ENCODE data around the gene JSRP1.

JSRP1 gene

DNA sequence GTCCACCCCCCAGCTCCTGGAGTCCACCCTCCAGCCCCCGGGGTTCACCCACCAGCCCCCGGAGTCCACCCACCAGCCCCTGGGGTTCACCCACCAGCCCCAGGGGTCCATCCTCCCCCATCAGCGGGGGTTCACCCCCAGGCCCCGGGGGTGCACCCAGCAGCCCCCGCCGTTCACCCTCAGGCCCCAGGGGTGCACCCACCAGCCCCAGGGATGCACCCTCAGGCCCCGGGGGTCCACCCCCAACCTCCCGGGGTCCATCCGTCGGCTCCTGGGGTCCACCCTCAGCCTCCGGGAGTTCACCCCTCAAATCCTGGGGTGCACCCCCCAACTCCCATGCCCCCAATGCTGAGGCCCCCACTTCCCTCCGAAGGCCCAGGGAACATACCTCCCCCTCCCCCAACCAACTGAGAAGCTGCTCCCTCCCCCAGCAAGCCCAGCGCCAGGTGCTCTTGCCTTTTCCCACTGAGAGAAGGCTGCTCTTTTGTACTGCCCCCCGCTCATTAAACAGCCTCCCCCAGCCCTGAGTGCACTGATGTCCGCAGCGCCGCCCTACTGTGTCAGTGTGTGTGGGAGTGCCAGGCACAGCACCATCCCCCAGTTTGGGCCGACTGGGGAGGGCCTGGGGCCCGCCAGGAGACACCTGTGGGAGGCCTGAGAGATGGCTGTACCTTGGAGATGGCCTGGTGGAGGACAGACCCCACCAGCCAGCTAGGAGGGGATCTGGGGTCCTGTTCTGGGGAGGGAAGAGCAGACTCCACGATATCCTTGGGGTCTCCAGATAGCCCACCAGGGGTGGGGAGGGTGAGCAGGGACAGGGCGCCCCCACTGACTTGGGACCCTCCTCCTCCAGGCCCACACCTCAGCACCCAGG, 7.8 kb downstream of the JSRP1 start:
- Histone ChIP-seq H3K36me3 (ENCODE audit: control insufficient read depth, insufficient read depth, low read length) (peaks cover 48% of the 10 kb centered on the region), H3K9ac (ENCODE audit: low read length) (no peak overlapping the region), H3K4me1 (ENCODE audit: control insufficient read depth, insufficient read depth, low read length) (no peaks in the 10 kb centered on the region; the same call in 1 of the 2 replicates), H3K27ac (ENCODE audit: low read depth, low read length) (no peak overlapping the region), H3K9me3 (ENCODE audit: control insufficient read depth, insufficient read depth, low read depth, low read length) (no peaks in the 10 kb centered on the region), H3K4me3 (ENCODE audit: low read depth, low read length) (no peak overlapping the region), H3K27me3 (ENCODE audit: control insufficient read depth, insufficient read depth, low read length) (peaks cover 19% of the 10 kb centered on the region)

DNA sequence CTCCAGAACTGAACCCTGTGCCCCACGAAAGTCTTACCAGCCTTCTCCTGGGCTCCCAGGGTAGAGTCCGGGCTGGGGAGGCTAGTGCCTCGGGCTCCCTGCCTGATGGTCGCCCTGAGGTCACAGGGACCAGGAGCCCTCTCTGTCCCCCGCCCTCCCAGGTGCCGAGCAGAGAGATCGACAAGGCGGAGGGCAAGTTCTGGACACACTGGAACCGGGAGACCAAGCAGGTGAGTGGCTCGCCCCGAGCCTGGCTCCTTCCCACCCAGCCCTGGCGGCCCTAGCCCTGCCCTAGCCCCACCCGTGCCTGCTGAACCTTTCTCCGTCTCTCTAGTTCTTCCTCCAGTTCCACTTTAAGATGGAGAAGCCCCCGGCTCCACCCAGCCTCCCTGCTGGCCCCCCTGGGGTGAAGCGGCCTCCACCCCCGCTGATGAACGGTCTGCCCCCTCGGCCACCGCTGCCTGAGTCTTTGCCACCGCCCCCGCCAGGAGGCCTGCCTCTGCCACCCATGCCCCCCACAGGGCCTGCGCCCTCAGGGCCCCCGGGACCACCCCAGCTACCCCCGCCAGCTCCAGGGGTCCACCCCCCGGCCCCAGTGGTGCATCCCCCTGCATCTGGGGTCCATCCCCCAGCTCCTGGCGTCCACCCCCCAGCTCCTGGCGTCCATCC, 8.7 kb downstream of the JSRP1 start:
- Histone ChIP-seq H3K36me3 (ENCODE audit: control insufficient read depth, insufficient read depth, low read length) (peaks cover 56% of the 10 kb centered on the region), H3K27me3 (ENCODE audit: control insufficient read depth, insufficient read depth, low read length) (peaks cover 11% of the 10 kb centered on the region), H3K9ac (ENCODE audit: low read length) (no peak overlapping the region), H3K9me3 (ENCODE audit: control insufficient read depth, insufficient read depth, low read depth, low read length) (no peaks in the 10 kb centered on the region), H3K4me3 (ENCODE audit: low read depth, low read length) (no peak overlapping the region), H3K27ac (ENCODE audit: low read depth, low read length) (no peak overlapping the region), H3K4me1 (ENCODE audit: control insufficient read depth, insufficient read depth, low read length) (no peaks in the 10 kb centered on the region)

DNA sequence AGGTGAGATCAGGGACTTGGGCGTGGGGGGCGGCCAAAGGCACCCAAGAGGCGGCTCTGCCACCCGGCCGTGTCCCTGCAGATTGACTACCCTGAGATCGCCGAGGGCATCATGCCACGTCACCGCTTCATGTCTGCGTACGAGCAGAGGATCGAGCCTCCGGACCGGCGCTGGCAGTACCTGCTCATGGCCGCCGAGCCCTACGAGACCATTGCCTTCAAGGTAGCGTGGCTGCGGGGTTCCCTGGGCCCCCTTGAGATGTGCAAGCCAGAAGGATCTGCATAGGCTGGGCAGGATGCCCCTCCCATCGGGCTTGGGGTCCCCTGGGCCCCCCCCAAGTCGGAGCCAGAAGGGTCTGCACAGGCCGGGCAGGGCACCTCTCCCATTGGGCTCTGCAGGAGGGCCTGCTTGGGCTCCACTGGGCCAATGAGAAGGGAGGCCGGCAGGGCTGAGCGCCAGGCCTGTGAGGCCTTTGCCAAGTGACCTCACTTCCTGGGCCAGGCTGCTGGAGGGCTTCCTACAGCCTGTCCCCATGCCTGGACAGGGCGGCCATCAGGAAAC, 9.3 kb downstream of the JSRP1 start:
- Histone ChIP-seq H3K27me3 (ENCODE audit: control insufficient read depth, insufficient read depth, low read length) (peaks cover 4% of the 10 kb centered on the region; the same call in 1 of the 2 replicates), H3K9ac (ENCODE audit: low read length) (no peak overlapping the region), H3K4me3 (ENCODE audit: low read depth, low read length) (no peak overlapping the region), H3K36me3 (ENCODE audit: control insufficient read depth, insufficient read depth, low read length) (peaks cover 63% of the 10 kb centered on the region), H3K4me1 (ENCODE audit: control insufficient read depth, insufficient read depth, low read length) (0 out of 2 replicates have a peak, but pooled peaks cover 2% of the 10 kb centered on the region), H3K27ac (ENCODE audit: low read depth, low read length) (no peak overlapping the region), H3K9me3 (ENCODE audit: control insufficient read depth, insufficient read depth, low read depth, low read length) (no peaks in the 10 kb centered on the region)

DNA sequence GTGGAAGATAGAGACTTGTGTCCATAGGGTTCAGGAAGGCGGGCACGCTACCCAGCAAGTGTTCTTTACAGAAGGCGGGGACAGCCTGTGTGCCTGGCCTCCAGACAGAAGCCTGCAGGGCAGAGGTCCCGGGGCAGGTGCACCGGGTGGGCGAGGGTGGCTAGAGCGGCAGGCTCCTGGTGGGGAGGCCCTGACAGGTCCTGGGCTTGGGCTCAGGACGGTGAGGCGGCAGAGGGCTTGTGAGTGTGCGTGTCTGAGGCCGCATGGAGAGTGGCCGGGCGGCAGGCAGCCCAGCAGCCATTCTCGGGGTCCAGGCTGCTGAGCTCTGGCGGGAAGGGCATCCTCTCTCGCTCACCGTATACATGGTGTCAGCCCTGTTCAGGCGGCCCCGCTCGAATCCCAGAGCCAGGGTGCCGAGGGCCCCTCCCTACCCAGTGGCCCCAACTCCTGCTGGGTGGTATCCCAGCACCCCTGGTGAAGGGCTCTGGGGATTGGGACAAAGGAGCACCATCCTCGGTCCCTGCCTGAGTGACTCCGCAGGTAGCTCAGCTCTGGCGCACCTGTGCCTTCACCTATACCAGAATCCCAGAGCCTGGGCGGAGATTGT, 10.1 kb downstream of the JSRP1 start:
- no peak overlapping the region for H3K9ac ChIP-seq (ENCODE audit: low read length)
- no peak overlapping the region for H3K4me3 ChIP-seq (ENCODE audit: low read depth, low read length)
- H3K9me3 ChIP-seq (ENCODE audit: control insufficient read depth, insufficient read depth, low read depth, low read length), result no peaks in the 10 kb centered on the region
- peaks cover 4% of the 10 kb centered on the region for H3K4me1 ChIP-seq (ENCODE audit: control insufficient read depth, insufficient read depth, low read length)
- H3K27me3 ChIP-seq (ENCODE audit: control insufficient read depth, insufficient read depth, low read length), result no peaks in the 10 kb centered on the region; the same call in 1 of the 2 replicates
- H3K36me3 ChIP-seq (ENCODE audit: control insufficient read depth, insufficient read depth, low read length), result peaks cover 70% of the 10 kb centered on the region
- no peak overlapping the region for H3K27ac ChIP-seq (ENCODE audit: low read depth, low read length)

DNA sequence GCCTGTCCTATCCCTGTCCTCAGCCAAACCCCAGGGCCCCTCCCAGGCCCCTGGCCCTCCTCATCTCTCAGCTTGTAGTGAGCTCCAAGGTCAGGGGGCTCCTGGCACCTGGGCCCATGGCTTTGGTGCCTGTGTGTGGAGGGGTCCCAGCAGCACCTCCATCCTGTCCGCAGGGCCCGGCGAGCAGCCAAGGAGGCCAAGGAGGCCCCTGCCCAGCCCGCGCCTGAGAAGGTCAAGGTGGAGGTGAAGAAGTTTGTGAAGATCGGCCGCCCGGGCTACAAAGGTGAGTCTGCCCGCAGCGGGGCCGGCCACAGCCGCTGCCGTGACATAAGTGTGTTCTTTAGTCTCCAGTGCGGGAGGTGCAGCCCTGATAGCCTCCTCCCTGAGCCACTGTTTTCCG, 10.9 kb downstream of the JSRP1 start:
- H3K9ac ChIP-seq (ENCODE audit: low read length), result no peak overlapping the region
- H3K27me3 ChIP-seq (ENCODE audit: control insufficient read depth, insufficient read depth, low read length), result no peaks in the 10 kb centered on the region
- peaks cover 76% of the 10 kb centered on the region for H3K36me3 ChIP-seq (ENCODE audit: control insufficient read depth, insufficient read depth, low read length)
- H3K27ac ChIP-seq (ENCODE audit: low read depth, low read length), result no peak overlapping the region
- no peaks in the 10 kb centered on the region for H3K9me3 ChIP-seq (ENCODE audit: control insufficient read depth, insufficient read depth, low read depth, low read length)
- H3K4me3 ChIP-seq (ENCODE audit: low read depth, low read length), result no peak overlapping the region
- peaks cover 12% of the 10 kb centered on the region for H3K4me1 ChIP-seq (ENCODE audit: control insufficient read depth, insufficient read depth, low read length)

DNA sequence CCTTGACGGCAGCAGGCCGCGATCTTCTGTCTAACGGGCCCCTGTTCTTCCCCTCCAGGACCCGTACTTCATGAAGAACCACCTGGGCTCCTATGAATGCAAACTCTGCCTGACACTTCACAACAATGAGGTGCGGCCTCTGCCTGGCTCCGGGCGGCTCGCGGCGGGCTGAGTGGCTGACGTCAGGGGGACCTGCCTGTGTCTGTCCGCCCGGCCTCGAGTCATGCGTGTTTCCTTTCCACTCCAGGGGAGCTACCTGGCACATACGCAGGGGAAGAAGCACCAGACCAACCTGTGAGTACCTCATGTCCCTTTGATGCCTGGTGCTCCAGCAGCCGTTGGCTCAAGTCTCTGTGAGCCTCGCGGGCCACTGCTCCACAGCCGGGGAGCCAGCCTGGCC, 11.7 kb downstream of the JSRP1 start:
- H3K4me3 ChIP-seq (ENCODE audit: low read depth, low read length), result no peak overlapping the region
- H3K36me3 ChIP-seq (ENCODE audit: control insufficient read depth, insufficient read depth, low read length), result peaks cover 76% of the 10 kb centered on the region
- H3K4me1 ChIP-seq (ENCODE audit: control insufficient read depth, insufficient read depth, low read length), result peaks cover 20% of the 10 kb centered on the region
- no peak overlapping the region for H3K27ac ChIP-seq (ENCODE audit: low read depth, low read length)
- H3K9me3 ChIP-seq (ENCODE audit: control insufficient read depth, insufficient read depth, low read depth, low read length), result no peaks in the 10 kb centered on the region
- no peaks in the 10 kb centered on the region for H3K27me3 ChIP-seq (ENCODE audit: control insufficient read depth, insufficient read depth, low read length)
- H3K9ac ChIP-seq (ENCODE audit: low read length), result no peak overlapping the region

DNA sequence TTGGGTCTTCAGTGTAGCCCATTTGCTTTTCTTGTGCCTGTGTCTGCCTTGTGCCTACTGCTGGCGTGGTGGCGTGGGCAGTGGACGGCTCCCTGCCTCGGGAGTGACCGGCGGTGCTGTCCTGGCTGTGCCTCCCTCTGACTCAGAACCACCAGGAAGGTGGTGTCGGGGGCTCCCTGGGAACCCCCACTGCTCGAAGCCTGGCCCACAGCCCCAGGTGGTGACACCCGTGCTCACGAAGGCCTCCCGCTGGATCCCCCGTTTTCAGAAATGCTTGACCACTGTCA, 12.1 kb downstream of the JSRP1 start:
- H3K27ac ChIP-seq (ENCODE audit: low read depth, low read length), result no peak overlapping the region
- no peaks in the 10 kb centered on the region for H3K27me3 ChIP-seq (ENCODE audit: control insufficient read depth, insufficient read depth, low read length)
- no peak overlapping the region for H3K9ac ChIP-seq (ENCODE audit: low read length)
- H3K4me1 ChIP-seq (ENCODE audit: control insufficient read depth, insufficient read depth, low read length), result peaks cover 23% of the 10 kb centered on the region
- H3K9me3 ChIP-seq (ENCODE audit: control insufficient read depth, insufficient read depth, low read depth, low read length), result no peaks in the 10 kb centered on the region
- peaks cover 76% of the 10 kb centered on the region for H3K36me3 ChIP-seq (ENCODE audit: control insufficient read depth, insufficient read depth, low read length)
- no peak overlapping the region for H3K4me3 ChIP-seq (ENCODE audit: low read depth, low read length)

DNA sequence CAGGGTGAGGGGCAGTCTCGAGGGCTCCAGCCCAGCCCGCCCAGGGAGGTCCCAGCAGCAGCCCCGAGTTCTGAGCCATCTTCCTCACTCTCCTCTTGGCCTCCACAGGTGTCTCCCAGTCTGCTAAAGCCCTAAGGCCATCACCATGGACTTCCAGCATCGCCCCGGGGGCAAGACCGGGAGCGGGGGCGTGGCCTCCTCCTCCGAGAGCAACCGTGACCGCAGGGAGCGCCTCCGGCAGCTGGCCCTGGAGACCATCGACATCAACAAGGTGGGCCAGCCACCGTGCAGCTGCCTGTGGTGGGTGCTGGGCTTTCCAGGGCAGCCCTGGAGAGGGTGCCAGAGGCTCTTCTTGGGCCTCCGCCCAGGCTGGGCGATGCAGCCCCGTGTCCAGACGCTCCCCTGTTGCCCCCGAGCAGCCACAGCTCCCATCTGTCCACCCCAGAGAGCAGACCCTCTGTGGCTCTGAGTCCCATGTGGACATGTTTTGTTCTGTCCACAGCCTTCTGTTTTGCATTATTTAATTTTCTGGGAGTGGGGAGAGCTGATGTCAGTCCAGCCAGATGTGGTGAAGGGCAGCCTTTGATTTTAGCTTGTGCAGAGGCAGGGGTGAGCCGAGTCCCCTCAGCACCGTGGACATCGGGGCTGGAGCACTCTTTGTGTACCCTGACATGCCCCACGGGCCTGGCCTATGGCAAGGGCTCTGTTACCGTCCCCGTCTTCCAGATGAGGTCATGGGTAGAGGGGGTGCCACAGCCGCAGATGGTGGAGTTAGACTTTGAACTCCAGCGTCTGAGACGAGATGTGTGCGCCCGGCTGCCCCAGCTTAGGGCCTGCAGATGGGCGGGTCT, 12.7 kb downstream of the JSRP1 start:
- peaks cover 75% of the 10 kb centered on the region for H3K36me3 ChIP-seq (ENCODE audit: control insufficient read depth, insufficient read depth, low read length)
- peak overlapping the region; percentile 12 for H3K9ac ChIP-seq (ENCODE audit: low read length)
- no peak overlapping the region for H3K27ac ChIP-seq (ENCODE audit: low read depth, low read length)
- H3K4me3 ChIP-seq (ENCODE audit: low read depth, low read length), result no peak overlapping the region
- H3K4me1 ChIP-seq (ENCODE audit: control insufficient read depth, insufficient read depth, low read length), result peaks cover 23% of the 10 kb centered on the region
- H3K9me3 ChIP-seq (ENCODE audit: control insufficient read depth, insufficient read depth, low read depth, low read length), result no peaks in the 10 kb centered on the region
- no peaks in the 10 kb centered on the region for H3K27me3 ChIP-seq (ENCODE audit: control insufficient read depth, insufficient read depth, low read length)

DNA sequence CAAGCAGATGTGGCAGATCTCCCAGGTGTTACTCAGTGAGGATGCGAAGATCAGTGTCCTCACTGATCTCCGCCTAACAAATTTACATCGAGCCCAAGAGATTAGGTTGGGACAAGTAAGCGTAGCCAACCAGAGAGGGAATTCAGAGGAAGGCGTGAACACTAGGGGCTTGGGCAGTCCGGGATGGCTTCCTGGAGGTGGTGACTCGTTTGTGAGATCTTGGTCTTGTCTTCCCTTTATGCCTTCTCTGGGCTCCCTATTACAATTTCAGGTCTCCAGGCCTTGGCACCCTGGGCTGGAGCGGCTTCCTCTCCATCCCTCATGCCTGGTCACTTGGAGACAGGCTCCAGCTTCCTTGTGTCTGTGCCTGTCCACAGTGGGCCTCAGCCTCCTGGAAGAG, 13.4 kb downstream of the JSRP1 start:
- Histone ChIP-seq H3K4me1 (ENCODE audit: control insufficient read depth, insufficient read depth, low read length) (peaks cover 28% of the 10 kb centered on the region), H3K27ac (ENCODE audit: low read depth, low read length) (no peak overlapping the region), H3K9me3 (ENCODE audit: control insufficient read depth, insufficient read depth, low read depth, low read length) (no peaks in the 10 kb centered on the region), H3K4me3 (ENCODE audit: low read depth, low read length) (no peak overlapping the region), H3K36me3 (ENCODE audit: control insufficient read depth, insufficient read depth, low read length) (peaks cover 77% of the 10 kb centered on the region), H3K9ac (ENCODE audit: low read length) (no peak overlapping the region), H3K27me3 (ENCODE audit: control insufficient read depth, insufficient read depth, low read length) (no peaks in the 10 kb centered on the region)

DNA sequence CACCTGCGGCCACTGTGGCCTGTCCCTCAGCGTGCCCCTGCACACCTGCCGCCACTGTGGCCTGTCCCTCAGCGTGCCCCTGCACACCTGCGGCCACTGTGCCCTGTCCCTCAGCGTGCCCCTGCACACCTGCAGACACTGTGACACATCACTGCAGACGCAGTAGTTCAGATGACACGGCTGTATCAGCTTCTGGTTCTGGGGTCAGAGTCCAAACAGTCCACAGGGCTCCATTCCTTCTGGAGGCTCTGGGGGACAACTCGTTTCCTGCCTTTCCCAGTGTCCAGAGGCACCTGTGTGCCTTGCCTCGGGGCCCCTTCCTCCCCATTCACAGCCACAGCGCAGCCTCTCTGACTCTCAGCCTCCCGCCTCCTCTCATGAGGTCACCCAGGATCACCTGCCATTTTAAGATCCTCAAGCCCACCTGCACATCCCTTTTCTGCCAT, 14.1 kb downstream of the JSRP1 start:
- peaks cover 73% of the 10 kb centered on the region for H3K36me3 ChIP-seq (ENCODE audit: control insufficient read depth, insufficient read depth, low read length)
- H3K27me3 ChIP-seq (ENCODE audit: control insufficient read depth, insufficient read depth, low read length), result no peaks in the 10 kb centered on the region
- no peaks in the 10 kb centered on the region for H3K9me3 ChIP-seq (ENCODE audit: control insufficient read depth, insufficient read depth, low read depth, low read length)
- peaks cover 30% of the 10 kb centered on the region for H3K4me1 ChIP-seq (ENCODE audit: control insufficient read depth, insufficient read depth, low read length)
- no peak overlapping the region for H3K4me3 ChIP-seq (ENCODE audit: low read depth, low read length)
- peak overlapping the region; percentile 19 for H3K9ac ChIP-seq (ENCODE audit: low read length)
- no peak overlapping the region for H3K27ac ChIP-seq (ENCODE audit: low read depth, low read length)

Measured in HUES6 (cell line).